ENCODE data around the gene ARHGAP25. TPM values are rescaled to one million over a fixed set of nuclear protein-coding genes. Genes with fewer than 3 reads are reported as not detected.

The ARHGAP25 gene
- total and polyA plus RNA-seq, 12 donors = 2.6 to 17.3 (median 5.2) TPM

- no peak overlapping the region for H3K4me3 ChIP-seq
- no peak for ATAC-seq
- intact Hi-C loops (cut with DNase I) = no loop called here
Measured at GRCh38 chr2:68767996-68768395, 33.4 kb downstream of the ARHGAP25 start.

GRCh38 chr2:68768461-68768860, 33.9 kb downstream of the ARHGAP25 start:
- intact Hi-C loops (cut with DNase I) = no loop called here
- DNase-seq (no peak), ATAC-seq (no peak)
- no peaks in the 10 kb centered on the region for H3K9me3 ChIP-seq
- no peaks in the 10 kb centered on the region for H3K27me3 ChIP-seq
- WGBS, 2 donors = 87 to 90% methylated on average over 3 of the region's 3 CpGs
- H3K36me3 ChIP-seq = no peaks in the 10 kb centered on the region
- H3K4me3 ChIP-seq = no peak overlapping the region
- TF ChIP-seq CTCF (IDR thresholded peaks at IDR 0.05) = no peak
- peaks cover 5 to 100% (median 48%) of the 10 kb centered on the region in 9 donors for H3K4me1 ChIP-seq
- H3K27ac ChIP-seq = peak overlapping the region in 1 of 10 donors; percentile 94

More at GRCh38 chr2:68767996-68768395, 33.4 kb downstream of the ARHGAP25 start:
- H3K36me3 ChIP-seq = no peaks in the 10 kb centered on the region
- no peak for TF ChIP-seq CTCF (IDR thresholded peaks at IDR 0.05)
- peaks cover 5 to 100% (median 50%) of the 10 kb centered on the region in 9 donors for H3K4me1 ChIP-seq
- H3K27me3 ChIP-seq = no peaks in the 10 kb centered on the region
- 92 to 98% methylated on average over 4 of the region's 4 CpGs for WGBS, 2 donors
- peak overlapping the region in 2 of 10 donors; percentile 7 to 94 for H3K27ac ChIP-seq
- DNase-seq = no peak
- no peaks in the 10 kb centered on the region for H3K9me3 ChIP-seq

DNA sequence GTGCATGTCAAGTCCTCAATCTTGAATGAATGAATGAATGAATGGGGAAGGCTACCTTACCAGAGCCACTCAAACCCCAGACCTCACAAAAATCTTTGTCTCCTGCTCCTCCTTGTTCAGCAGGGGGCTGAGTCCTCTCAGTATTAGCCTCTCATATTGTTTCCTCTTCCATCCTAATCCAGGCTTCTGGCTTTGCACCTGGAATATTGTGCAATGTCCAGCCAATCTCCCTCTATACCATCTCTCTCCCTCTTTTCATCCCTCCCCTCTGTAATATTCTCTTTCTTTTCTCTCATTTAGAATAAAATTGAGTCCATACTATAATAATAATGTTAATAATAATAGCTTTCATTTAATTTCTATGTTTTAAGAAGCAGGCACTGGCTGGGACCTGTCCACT, 34.3 kb downstream of the ARHGAP25 start:
- Histone ChIP-seq H3K27ac (peak overlapping the region in 2 of 10 donors; percentile 83 to 94), H3K4me3 (no peak overlapping the region), H3K36me3 (no peaks in the 10 kb centered on the region), H3K9me3 (no peaks in the 10 kb centered on the region), H3K4me1 (peaks cover 5 to 100% (median 51%) of the 10 kb centered on the region in 9 donors), H3K27me3 (no peaks in the 10 kb centered on the region)
- intact Hi-C loops (cut with DNase I) = no loop called here
- TF ChIP-seq CTCF (IDR thresholded peaks at IDR 0.05) = no peak
- ATAC-seq = no peak
- DNase-seq = no peak

GRCh38 chr2:68769586-68770270, 35.1 kb downstream of the ARHGAP25 start:
- Histone ChIP-seq H3K27ac (peak overlapping the region in 8 of 10 donors; percentile 32 to 94 (median 73)), H3K9me3 (no peaks in the 10 kb centered on the region), H3K27me3 (no peaks in the 10 kb centered on the region), H3K4me1 (peaks cover 5 to 100% (median 58%) of the 10 kb centered on the region in 9 donors), H3K4me3 (no peak overlapping the region), H3K36me3 (no peaks in the 10 kb centered on the region)
- no peak for ATAC-seq
- no peak for TF ChIP-seq CTCF (IDR thresholded peaks at IDR 0.05)
- DNase-seq = no peak
- 82 to 85% methylated on average over 6 of the region's 6 CpGs for WGBS, 2 donors
- intact Hi-C loops (cut with DNase I) = loop anchor here in 5 of 10 donors (5.0 kb wide), 2 partner anchors 58 to 63 kb away; no protein-coding TSS in a partner anchor
